GM21526 (cell line): Measurements from ENCODE around the gene FAM181B.

Source experiments
- ATAC-seq: cut with Tn5 transposase; IDR thresholded peaks from one replicate; pipeline ENCODE4 v1.9.1; 2021; ENCODE audit warnings: moderate library complexity; ENCODE audit not compliant: unreplicated experiment, low FRiP score

FAM181B gene, protein sequence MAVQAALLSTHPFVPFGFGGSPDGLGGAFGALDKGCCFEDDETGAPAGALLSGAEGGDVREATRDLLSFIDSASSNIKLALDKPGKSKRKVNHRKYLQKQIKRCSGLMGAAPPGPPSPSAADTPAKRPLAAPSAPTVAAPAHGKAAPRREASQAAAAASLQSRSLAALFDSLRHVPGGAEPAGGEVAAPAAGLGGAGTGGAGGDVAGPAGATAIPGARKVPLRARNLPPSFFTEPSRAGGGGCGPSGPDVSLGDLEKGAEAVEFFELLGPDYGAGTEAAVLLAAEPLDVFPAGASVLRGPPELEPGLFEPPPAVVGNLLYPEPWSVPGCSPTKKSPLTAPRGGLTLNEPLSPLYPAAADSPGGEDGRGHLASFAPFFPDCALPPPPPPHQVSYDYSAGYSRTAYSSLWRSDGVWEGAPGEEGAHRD

DNA sequence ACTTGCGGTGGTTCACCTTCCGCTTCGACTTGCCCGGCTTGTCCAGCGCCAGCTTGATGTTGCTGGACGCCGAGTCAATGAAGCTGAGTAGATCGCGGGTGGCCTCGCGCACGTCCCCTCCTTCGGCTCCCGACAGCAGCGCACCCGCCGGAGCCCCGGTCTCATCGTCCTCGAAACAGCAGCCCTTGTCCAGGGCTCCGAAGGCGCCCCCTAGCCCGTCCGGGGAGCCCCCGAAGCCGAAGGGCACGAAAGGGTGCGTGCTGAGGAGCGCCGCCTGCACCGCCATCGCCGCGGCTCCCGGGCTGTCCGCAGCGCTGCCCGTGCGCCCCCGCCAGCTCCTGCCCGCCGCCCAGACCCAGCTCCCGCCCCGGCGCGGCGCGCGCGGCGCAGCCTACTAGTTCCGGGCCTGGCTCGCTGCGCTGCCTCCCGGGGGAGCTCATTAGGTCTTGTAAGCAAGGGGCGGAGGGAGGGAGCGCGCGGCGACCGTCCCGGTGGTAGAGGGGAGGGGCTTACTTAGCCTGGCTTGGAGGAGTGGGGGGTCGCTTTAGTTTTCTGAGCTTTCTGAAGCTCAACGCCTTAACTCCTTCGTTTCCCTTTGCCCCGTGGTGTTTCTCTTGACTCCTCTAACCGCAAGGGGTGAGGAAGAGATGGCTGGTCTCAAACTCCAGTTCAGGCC lies at the start of gene FAM181B:
TSS of gene FAM181B (minus strand) at position 421 of the 676 bp plus-strand sequence. CDS start at position 286, 135 bp downstream.
- ATAC-seq: no peak

DNA sequence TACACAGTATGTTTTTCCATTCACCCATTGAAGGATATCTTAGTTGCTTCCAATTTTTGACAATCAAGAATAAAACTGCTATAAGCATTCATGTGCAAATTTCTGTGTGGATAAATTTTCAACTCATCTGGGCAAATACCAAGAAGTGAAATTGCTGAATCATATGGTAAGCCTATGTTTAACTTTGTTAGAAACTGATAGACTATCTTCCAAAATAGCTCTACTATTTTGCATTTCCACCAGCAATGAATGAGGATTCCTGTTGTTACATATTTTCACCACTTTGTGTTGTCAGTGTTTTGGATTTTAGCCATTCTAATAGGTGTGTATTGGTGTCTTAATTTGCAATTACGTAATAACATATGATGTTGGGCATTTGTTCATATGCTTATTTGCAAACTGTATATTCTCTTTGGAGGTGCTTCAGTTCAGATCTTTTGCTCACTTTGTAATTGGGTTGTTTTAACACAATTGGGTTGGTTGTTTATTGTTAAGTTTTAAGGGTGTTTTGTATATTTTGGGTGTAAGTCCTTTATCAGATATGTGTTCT lies 49.2 kb upstream of the FAM181B start:
- ATAC-seq: no peak

DNA sequence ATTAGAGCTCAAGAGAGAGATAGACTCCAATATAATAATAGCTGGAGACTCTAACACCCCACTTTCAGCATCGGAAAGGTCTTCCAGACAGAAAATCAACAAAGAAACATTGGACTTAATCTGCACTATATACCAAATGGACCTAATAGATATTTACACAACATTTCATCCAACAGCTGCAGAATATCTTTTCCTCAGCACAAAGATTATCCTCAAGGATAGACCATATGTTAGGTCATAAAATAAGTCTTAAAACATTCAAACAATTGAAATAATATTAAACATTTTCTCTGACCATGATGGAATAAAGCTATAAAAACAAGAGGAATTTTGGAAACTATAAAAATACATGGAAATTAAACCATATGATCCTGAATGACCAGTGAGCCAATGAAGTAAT lies 45.1 kb upstream of the FAM181B start:
- ATAC-seq: no peak

DNA sequence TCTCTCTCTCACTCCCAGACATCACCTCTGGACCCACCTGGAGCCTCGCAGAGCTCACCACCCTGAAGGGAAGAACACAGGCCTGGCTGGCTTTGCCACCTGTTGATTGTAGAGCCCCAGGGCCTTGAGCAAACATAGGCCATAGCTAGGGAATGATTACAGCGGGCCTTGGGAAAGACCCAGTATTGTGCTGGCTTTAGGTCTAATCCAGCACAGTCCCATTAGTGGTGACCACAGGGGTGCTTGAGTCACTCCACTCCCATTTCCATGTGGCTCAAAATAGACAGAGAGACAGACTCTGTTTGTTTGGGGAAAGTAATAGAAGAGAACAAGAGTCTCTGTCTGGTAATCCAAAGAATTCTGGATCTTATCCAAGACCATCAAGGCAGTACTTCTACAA lies 42.7 kb upstream of the FAM181B start:
- ATAC-seq: no peak

DNA sequence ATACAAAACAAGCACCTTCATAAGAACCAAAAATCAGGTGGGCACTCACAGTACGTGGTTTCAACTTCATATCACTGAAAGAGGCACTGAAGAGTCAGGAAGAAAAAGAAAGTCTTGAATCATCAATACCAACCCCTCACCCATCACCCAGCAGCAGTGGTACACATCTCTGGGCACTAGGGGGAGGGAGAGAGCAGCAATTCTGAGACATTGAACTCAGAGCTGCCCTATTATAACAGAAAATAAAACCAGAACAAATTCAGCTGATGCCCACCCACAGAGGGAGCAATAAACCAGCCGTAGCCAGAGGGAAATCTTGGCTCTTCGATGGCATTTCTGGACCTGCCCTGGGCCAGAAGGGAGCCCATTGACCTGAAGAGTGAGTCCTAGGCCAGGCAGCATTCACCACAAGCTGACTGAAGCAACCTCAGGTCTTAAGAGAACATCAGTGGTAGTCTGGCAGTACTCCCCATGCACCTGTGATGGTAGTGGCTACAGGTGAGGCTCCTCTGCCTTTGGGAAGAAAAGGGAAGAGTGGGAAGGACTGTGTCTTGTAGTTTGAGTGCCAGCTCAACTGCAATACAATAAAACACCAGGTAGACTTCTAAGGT lies 42.2 kb upstream of the FAM181B start:
- ATAC-seq: peak; percentile 100

DNA sequence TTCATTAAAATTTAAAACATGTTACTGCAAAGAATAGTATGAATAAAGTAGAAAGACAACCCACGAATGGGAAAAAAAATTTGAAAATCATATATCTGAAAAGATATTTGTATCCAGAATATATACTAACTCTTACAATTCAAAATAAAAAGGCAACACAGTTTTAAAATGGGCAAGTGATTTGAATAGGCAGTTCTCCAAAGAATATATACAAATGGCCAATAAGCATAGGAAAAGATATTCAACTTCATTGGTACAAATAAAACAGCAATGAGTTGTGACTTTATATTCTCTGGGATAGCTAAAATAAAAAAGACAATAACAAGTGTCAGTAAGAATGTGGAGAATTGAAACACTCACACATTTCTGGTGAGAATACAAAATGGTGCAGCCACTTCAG lies 41.6 kb upstream of the FAM181B start:
- no peak for ATAC-seq

DNA sequence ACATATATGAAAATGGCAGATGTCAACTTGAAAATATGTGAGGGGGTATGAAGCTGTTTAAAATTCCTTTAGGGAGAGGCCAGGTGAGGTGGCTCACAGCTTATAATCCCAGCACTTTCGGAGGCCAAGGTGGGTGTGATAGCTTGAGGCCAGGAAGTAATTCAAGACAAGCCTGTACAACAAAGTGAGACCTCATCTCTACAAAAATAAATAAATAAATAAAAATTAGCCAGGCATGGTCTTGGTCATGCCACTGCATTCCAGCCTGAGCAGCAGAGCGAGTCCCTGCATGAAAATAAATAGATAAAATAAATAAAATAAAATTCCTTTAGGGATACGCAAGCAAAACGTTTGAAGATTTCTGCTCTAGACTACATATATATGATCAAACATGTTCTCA lies 38.1 kb upstream of the FAM181B start:
- ATAC-seq: no peak

DNA sequence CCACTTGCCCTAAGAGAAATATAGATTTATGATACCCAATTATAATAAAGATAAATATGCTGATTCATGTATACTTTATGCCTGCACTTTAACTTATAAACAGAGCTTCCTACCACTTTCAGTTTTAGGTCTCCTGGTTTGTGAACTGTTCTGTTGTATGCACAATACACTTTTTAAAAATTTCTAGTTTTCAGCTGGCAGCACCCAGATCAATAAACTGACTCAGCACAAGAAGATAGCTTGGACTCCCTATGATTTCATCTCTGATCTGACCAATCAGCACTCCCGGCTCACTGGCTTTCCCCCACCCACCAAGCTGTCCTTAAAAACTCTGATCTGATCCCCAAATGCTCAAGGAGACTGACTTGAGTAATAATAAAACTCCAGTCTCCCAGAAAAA lies 33.5 kb upstream of the FAM181B start:
- ATAC-seq: no peak

DNA sequence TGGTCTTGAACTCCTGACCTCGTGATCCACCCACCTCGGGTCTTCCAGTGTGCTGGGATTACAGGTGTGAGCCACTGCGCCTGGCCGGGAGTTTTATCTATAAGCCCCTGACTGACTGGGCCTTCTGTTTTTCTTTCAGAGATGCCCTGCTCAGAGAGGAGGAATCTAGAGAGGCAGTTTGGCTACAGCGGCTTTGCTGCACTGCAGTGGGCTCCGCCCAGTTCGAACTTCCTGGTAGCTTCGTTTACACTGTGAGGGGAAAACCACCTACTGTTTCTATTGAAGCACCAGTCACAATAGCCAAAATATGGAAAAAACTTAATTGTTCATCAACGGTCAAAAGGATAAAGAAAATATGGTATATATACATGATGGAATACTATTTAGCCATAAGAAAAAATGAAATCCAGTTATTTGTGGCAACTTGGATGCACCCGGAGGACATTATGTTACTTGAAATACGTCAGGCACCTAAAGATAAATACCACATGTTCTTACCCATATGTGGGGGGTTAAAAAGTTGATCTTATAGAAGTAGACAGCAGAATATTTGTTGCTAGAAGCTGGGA lies 31.9 kb upstream of the FAM181B start:
- ATAC-seq: no peak

DNA sequence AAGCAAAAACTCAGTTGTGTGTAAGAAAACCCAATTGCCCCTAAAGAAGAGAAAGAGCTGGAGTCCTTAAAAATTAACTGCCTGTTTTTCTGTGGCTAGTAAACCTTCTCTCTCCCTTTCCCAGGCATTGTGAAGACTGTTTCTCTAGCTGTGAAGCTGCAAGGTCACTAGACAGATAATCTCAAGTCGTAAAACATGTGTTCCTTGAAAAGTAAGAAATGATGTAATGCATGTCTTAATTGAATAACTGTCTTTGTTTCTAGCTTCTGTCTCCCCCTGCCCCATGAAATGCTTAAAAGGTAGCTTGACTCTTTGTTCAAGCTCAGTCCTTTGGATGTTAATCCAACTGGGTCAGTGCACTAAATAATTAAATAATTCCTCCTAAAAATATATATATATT lies 29.5 kb upstream of the FAM181B start:
- ATAC-seq: no peak

DNA sequence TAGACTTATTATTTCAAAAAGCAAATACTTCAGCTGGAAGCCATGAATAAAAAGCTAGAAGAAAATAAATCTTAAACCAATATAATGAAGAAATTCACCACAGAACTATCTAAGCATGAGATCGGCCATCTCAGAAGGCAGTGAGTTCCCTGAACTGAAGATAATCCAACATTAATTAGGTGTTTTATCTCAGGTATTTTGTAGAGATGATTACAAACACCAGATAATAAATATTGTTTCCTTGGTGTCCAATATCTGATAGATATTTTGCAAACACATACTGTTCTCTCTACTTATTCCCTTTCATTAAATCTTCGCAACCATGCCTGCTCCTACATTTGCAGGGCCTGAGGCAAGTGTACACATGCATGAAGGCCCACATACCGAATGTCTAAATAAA lies 26.0 kb upstream of the FAM181B start:
- no peak for ATAC-seq

DNA sequence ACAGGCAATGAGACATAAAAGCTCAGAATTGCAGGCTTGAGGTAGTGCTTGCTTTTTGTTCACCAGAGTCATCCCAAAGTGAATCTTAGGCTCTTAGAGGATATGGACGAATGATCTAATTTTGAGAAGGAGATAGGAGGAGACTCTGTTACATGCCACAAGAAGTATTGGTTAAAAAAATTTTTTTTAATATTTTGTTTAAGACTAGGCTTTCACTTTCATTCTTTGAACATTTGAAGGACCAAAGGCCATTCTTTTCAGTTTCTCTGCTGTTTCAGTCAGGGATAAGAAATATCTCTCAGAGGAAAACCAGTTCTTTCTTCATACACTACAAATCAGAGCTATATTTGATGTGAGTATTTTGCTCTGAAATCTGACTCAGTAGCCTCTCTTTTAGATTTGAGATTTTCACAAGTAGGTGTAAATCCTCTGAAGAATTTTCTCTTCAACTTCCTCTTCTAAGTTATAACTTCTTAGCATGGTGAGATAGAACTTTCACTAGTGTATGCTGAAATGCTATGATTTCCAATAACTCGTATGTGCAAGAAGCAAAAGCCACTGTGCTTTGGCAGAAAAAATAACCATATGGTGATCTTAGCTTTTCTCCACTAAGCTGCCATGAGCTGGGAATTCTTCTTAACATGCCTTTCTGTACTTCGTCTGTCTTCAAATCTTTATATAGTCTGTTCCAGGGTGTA lies 24.1 kb upstream of the FAM181B start:
- no peak for ATAC-seq

DNA sequence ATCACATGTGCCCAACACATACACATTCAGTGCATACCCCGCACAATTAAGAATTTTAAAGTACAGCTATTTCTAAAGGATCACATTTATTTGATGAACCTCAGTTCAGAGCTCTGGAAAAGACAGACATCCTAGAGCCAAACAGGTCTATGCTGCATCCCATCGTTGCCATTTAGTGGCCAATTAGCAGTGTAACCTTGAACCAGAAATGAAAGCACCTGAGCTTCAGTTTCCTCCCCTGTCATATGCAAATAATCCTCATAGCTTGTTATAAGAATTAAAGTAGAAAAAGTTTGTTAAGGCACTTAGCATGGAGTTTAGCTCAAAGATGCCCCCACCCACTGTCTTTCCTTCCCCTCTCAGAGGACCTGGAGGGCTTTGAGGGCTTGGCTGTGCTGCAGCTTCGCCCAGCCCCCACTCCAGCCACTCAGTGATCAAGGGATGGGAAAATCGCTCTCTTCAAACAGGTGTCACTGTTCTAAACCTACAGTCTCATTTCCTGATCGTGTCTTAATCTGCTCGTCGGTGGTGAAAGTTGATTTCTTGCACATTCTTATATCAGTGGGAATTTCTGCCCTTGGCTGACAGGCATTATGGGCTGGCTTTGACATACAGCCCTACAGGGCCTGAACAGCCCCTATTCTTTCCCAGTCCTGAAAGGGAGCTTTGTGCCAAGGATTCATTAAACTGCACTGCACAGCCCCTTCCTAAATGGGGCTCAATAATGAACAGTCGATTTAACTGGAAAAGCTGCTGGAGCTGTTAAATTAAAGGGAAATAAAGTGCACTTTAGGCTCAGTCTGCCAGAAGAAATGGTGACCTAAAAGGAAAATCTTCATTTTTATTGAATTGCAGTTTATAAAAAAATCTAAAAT lies 23.3 kb upstream of the FAM181B start:
- ATAC-seq: no peak

DNA sequence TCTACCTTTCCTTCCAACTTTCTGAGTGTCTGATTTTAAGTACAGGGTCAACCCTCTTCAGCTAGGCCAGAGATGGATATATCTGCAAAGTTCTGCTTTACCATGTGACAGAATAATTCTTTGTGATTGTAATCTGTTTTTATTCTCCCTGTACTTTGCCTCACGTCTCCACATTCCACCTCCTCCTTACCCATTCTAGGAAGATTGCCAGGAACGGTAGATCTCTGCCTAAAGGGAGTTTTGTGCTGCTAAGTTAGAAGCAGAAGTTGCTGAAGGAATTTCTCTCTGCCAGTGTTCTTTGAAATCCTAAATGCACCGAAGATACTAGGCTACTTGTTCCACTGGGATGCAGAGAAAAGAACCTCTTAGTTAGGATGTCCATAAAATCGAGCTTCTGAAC lies 20.7 kb upstream of the FAM181B start:
- no peak for ATAC-seq

DNA sequence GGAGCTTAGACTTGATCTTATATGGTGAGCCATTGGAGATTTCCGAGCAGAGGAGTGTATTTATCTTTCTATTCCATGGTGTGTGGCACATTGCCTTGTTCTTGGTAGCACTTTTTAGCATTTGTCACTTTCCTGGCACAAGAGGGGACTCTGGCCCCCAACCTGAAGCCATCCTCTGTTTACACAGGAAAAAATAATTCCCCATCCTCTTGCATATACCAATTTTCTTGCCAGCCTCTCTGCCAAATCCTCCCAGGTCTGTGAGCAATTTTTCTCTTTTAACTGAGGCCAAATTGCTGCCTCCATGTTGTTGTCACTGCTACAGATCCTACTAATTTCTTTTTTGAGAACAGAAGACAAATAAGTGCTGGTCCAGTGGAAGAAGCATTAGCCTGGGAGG lies 20.3 kb upstream of the FAM181B start:
- ATAC-seq: no peak

DNA sequence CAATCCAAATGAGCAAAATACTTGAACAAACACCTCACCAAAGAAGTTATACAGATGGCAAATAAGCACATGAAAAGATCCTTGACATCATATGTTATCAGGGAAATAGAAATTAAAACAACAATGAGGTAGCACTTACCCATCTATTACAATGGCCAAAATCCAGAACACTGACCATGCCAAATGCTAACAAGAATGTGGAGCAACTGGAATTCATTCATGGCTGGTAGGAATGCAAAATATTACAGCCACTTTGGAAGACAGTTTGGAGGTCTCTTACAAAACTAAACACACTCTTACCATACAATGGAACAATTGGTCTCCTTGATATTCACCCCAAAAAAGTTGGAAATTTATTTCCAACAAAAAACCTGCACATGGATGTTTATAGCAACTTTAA lies 19.1 kb upstream of the FAM181B start:
- ATAC-seq: no peak

DNA sequence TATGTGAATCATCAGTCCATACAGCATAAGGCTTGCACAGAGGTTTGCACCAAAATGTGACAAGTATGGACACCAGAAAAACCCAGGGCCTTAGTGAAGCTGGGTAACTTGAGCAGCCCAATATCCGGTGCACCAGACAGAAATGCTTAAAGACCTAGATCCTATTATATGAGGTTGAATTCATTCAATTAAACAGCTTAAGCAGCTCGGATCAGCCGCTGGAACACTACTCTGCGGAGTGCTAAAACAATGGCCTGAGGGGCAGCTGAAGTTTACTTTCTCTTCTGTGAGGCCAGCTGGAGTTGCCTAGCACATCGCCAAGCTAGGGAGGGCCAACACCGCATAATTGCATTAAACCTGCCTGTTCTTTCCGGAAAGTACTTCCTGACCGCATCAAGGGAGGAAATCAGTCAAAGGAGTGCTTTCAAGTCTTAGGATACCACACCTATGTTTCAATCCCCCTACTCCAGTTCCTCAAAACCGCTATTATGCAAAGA lies 17.0 kb upstream of the FAM181B start:
- ATAC-seq: no peak

DNA sequence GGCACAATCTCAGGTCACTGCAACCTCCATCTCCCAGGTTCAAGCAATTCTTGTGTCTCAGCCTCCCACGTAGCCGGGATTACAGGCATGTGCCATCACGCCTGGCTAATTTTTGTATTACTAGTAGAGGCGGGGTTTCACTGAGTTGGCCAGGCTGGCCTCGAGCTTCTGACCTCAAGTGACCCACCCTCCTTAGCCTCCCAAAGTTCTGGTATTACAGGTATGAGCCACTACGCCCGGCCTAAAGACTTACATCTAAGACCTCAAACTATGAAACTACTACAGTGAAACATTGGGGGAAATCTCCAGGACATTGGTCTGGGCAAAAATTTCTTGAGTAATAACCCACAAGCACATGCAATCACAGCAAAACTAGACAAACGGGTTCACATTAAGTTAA lies 13.8 kb upstream of the FAM181B start:
- no peak for ATAC-seq

DNA sequence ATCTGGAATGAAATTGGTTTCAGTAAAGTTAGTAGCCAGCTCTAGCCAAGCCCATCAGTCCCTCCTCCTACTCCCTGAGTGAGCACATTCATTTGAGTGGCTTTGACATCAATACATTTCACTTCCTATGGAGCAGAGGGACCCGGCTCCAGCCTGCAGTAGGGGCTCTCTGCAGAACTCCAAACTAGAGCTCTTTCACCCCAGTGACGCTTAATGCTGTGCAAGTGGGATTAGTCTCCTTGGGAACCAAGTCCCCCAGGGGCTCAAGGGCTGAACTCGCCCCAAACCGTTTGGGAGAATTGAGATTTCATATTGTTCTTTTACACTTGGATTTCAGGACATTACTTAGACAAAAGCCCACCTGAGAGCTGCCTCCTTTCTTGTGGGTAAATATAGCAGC lies 4.4 kb upstream of the FAM181B start:
- no peak for ATAC-seq
